Kidney (tissue), 14 donors: ENCODE results near the gene SEPTIN1. TPM values are rescaled to one million over a fixed set of nuclear protein-coding genes. Genes with fewer than 3 reads are reported as not detected.
A peak's percentile ranks its signal among the peaks of the same experiment; 100 is the strongest.

Experiments used
- DNase-seq, 5 donors: peaks; one replicate each; pipeline ENCODE4 v3.0.0-alpha.2; 2013 to 2020
- FAIRE-seq: peaks from 2 replicates; lab custom pipeline; 2012; peaks lifted over from hg19 to GRCh38; lab: Jason Lieb, UNC
- H3K27ac ChIP-seq, 2 donors: one replicate each; pipeline ENCODE4 v1.7.0; 2013; ENCODE audit warnings: low read depth in 2 of 2, low read length in 2 of 2, inconsistent platforms in 1 of 2
- H3K27me3 ChIP-seq: one replicate; pipeline ENCODE4 v1.7.1; 2013; ENCODE audit warnings: low read length, inconsistent platforms; ENCODE audit not compliant: control insufficient read depth, insufficient read depth
- H3K36me3 ChIP-seq, 3 donors: one replicate each; pipeline versions ENCODE4 v1.7.0 to v1.7.1; 2013; ENCODE audit warnings: low read length in 3 of 3, control low read depth in 1 of 3, inconsistent platforms in 1 of 3; ENCODE audit not compliant: insufficient read depth in 3 of 3, control insufficient read depth in 2 of 3
- H3K4me1 ChIP-seq, 3 donors: one replicate each; pipeline versions ENCODE4 v1.7.0 to v1.7.1; 2013; ENCODE audit warnings: low read length in 3 of 3, inconsistent platforms in 1 of 3, low read depth in 1 of 3; ENCODE audit not compliant: control insufficient read depth in 2 of 3, insufficient read depth in 2 of 3
- H3K4me3 ChIP-seq, 3 donors: one replicate each; pipeline versions ENCODE4 v1.7.0 to v1.8.1; 2013; ENCODE audit warnings: low read length in 3 of 3, control low read depth in 1 of 3, inconsistent platforms in 1 of 3
- H3K9ac ChIP-seq, 3 donors: one replicate each; pipeline versions ENCODE4 v1.7.0 to v1.7.1; 2013; ENCODE audit warnings: low read length in 3 of 3, control low read depth in 1 of 3, inconsistent platforms in 1 of 3
- H3K9me3 ChIP-seq, 3 donors: one replicate each; pipeline versions ENCODE4 v1.7.0 to v1.7.1; 2013; ENCODE audit warnings: low read length in 3 of 3, control low read depth in 1 of 3, inconsistent platforms in 1 of 3; ENCODE audit not compliant: control insufficient read depth in 2 of 3, insufficient read depth in 1 of 3
- CTCF ChIP-seq: IDR thresholded peaks from 3 replicates; pipeline ENCODE4 v1.5.1; 2012; ENCODE audit warnings: mild to moderate bottlenecking, moderate library complexity, borderline replicate concordance; ENCODE audit not compliant: insufficient read depth; ENCODE audit errors: extremely low read depth
- intact Hi-C: fragments of 100-400 bp; cut with DNase I; formaldehyde crosslinking; loops from one replicate; pipeline ENCODE4 v1.11.1; 2022
- polyA plus RNA-seq: library from polyadenylated mRNA; stranded (reverse); fragments of 350-450 nt; fragmentation: Illumina TruSeq; extraction: RNeasy Lipid Tissue Mini Kit (QIAGEN cat#74804); gene quantifications from one replicate; pipeline ENCODE4 v1.2.3, GENCODE V29; 2014; ENCODE audit warnings: low read depth, low replicate concordance; ENCODE audit not compliant: insufficient read depth
- total RNA-seq: library from RNA; stranded (reverse); fragmentation: NEBNext Ultra II Directional; extraction: Animal tissue kit (Norgen Biotek cat#: 25700); gene quantifications from one replicate; pipeline ENCODE4 v1.2.1, GENCODE V29; 2021
- donor health status: control.
- donor health status: control.
- donor health status: control.
- donor health status: control.
- donor health status: control.
- donor health status: DM: yes; HTN: yes; CAD: no.
- donor health status: Normal renal cell carcinoma (clear cell type).

SEPTIN1 gene
- total and polyA plus RNA-seq, 2 donors from 2014 or later: 5.0 to 12.8 TPM

GRCh38 chr16:30352488-30353401, 29.6 kb downstream of the SEPTIN1 start:
- TF ChIP-seq CTCF: no peak
- DNase-seq (peak in 2 of 5 donors; percentile 14 to 41), FAIRE-seq (no peak)
- Histone ChIP-seq H3K4me3 (no peak overlapping the region), H3K9ac (no peak overlapping the region), H3K9me3 (no peaks in the 10 kb centered on the region), H3K27me3 (no peaks in the 10 kb centered on the region), H3K4me1 (peaks cover 0 to 35% (median 29%) of the 10 kb centered on the region in 3 donors), H3K36me3 (peaks cover 2 to 25% (median 8%) of the 10 kb centered on the region in 3 donors), H3K27ac (no peak overlapping the region)
- intact Hi-C loops: no loop called here

- FAIRE-seq (no peak), DNase-seq (peak in 1 of 5 donors; percentile 81)
- H3K27me3 ChIP-seq: no peaks in the 10 kb centered on the region
- no peak overlapping the region for H3K4me3 ChIP-seq
- H3K9me3 ChIP-seq: no peaks in the 10 kb centered on the region
- H3K27ac ChIP-seq: peak overlapping the region in 1 of 2 donors; percentile 16
- no peak for TF ChIP-seq CTCF
- no peak overlapping the region for H3K9ac ChIP-seq
- intact Hi-C loops: no loop called here
- peaks cover 2 to 20% (median 2%) of the 10 kb centered on the region in 3 donors for H3K36me3 ChIP-seq
- H3K4me1 ChIP-seq: peaks cover 0 to 35% (median 29%) of the 10 kb centered on the region in 3 donors
These were observed 30.6 kb downstream of the SEPTIN1 start for GRCh38 chr16:30351586-30352419.

GRCh38 chr16:30351001-30351441, 31.3 kb downstream of the SEPTIN1 start:
- no peak for FAIRE-seq
- TF ChIP-seq CTCF: no peak

More at GRCh38 chr16:30351001-30351441, 31.3 kb downstream of the SEPTIN1 start:
- Histone ChIP-seq H3K4me1 (peaks cover 0 to 28% (median 24%) of the 10 kb centered on the region in 3 donors), H3K27me3 (no peaks in the 10 kb centered on the region), H3K36me3 (peaks cover 0 to 20% (median 2%) of the 10 kb centered on the region in 3 donors), H3K9ac (no peak overlapping the region), H3K9me3 (no peaks in the 10 kb centered on the region), H3K4me3 (no peak overlapping the region), H3K27ac (no peak overlapping the region)
- DNase-seq: no peak
- intact Hi-C loops: no loop called here
